IPS-20b (cell line): Measurements from ENCODE around the gene MRGPRX2.

Source experiments
- H3K27ac ChIP-seq: one replicate; pipeline ENCODE4 v1.5.1; 2013; ENCODE audit warnings: low read length
- H3K27me3 ChIP-seq: 2 replicates; pipeline ENCODE4 v1.6.1; 2013; ENCODE audit warnings: mild to moderate bottlenecking, low read length, inconsistent platforms; ENCODE audit not compliant: insufficient read depth
- H3K36me3 ChIP-seq: 2 replicates; pipeline ENCODE4 v1.6.1; 2013; ENCODE audit warnings: low read depth, mild to moderate bottlenecking, inconsistent platforms, low read length, moderate library complexity; ENCODE audit not compliant: insufficient read depth
- H3K4me1 ChIP-seq: 2 replicates; pipeline ENCODE4 v1.6.1; 2013; ENCODE audit warnings: mild to moderate bottlenecking, control low read depth, inconsistent platforms, low read length, moderate library complexity; ENCODE audit not compliant: insufficient read depth
- H3K4me3 ChIP-seq: 2 replicates; pipeline ENCODE4 v1.5.1; 2013; ENCODE audit warnings: mild to moderate bottlenecking, low read length, inconsistent platforms
- H3K9ac ChIP-seq: 2 replicates; pipeline ENCODE4 v1.6.1; 2013; ENCODE audit warnings: low read depth, mild to moderate bottlenecking, inconsistent platforms, low read length, moderate library complexity
- H3K9me3 ChIP-seq: 2 replicates; pipeline ENCODE4 v1.6.1; 2013; ENCODE audit warnings: mild to moderate bottlenecking, low read depth, low read length, inconsistent platforms; ENCODE audit not compliant: insufficient read depth

MRGPRX2 gene

DNA sequence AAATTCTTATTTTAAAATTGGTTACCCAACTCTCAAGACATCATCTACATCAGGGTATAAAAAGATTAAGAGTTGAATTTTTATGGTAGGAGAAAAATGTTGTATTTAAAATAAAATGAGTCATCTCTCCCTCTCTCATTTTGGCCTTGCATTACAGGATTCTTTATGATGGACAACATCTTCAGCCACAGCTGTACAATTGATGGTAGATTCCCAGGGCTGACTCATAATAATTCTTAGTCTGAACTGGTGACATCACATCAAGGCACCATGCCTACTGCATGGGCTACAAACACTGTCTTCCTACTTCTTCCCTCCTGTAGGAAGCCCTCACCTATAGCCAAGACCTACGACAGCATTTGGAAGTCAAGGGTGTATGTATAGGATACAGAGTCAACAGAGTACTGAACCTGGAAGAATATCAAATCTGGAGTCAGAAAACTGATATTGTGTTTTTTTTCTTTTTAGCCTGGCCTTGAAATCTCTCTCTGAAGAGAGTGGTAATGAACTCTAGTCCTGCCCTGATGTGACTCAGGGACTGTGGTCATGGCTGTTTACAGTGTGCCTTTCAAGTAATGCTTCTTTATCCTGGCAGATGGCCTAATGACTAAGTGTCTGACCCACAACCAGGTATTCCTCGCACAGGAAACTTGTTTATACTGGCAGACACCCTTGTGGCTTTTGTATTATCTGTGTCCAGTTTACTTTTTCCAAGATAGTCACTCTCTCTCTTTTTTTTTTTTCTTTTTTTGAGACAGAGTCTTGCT is 32.5 kb downstream of the MRGPRX2 start:
- Histone ChIP-seq H3K9me3 (no peaks in the 10 kb centered on the region), H3K27ac (no peak overlapping the region), H3K4me3 (no peak overlapping the region), H3K9ac (no peak overlapping the region), H3K27me3 (peaks cover 9% of the 10 kb centered on the region; the same call in 1 of the 2 replicates), H3K4me1 (no peaks in the 10 kb centered on the region), H3K36me3 (no peaks in the 10 kb centered on the region)

DNA sequence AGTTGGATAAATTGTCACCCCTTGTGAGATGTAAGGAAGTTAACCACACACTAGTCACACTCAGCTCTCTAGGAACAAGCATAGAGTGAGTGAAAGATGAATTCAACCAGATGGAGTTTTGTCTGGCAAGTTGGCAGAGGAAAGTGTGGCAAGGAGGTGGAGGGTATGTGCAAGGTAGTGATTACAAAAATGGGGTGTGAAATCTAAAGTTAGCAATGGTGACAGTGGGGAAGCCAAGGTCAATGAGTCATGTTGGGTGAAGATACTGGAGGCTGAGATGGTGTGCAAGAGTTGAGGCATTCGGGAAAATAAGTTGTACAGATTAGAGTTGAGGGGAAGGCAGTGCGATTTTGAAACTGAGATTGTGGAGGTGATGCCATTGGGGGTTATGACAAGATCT is 33.7 kb downstream of the MRGPRX2 start:
- Histone ChIP-seq H3K27me3 (peaks cover 9% of the 10 kb centered on the region; the same call in 1 of the 2 replicates), H3K4me1 (no peaks in the 10 kb centered on the region)

GRCh38 chr11:19025481-19026406 is 34.8 kb downstream of the MRGPRX2 start:
- Histone ChIP-seq H3K27ac (no peak overlapping the region), H3K9me3 (no peaks in the 10 kb centered on the region), H3K9ac (no peak overlapping the region), H3K4me3 (no peak overlapping the region), H3K36me3 (no peaks in the 10 kb centered on the region), H3K27me3 (peaks cover 14% of the 10 kb centered on the region), H3K4me1 (no peaks in the 10 kb centered on the region)

More for the DNA sequence above, 33.7 kb downstream of the MRGPRX2 start:
- H3K27ac ChIP-seq = no peak overlapping the region
- H3K9ac ChIP-seq = no peak overlapping the region
- H3K36me3 ChIP-seq = no peaks in the 10 kb centered on the region
- H3K9me3 ChIP-seq = no peaks in the 10 kb centered on the region
- no peak overlapping the region for H3K4me3 ChIP-seq

GRCh38 chr11:19020831-19021230 is 39.7 kb downstream of the MRGPRX2 start:
- Histone ChIP-seq H3K27me3 (peaks cover 34% of the 10 kb centered on the region), H3K4me1 (no peaks in the 10 kb centered on the region), H3K36me3 (no peaks in the 10 kb centered on the region), H3K9ac (no peak overlapping the region), H3K4me3 (no peak overlapping the region), H3K9me3 (no peaks in the 10 kb centered on the region), H3K27ac (no peak overlapping the region)

DNA sequence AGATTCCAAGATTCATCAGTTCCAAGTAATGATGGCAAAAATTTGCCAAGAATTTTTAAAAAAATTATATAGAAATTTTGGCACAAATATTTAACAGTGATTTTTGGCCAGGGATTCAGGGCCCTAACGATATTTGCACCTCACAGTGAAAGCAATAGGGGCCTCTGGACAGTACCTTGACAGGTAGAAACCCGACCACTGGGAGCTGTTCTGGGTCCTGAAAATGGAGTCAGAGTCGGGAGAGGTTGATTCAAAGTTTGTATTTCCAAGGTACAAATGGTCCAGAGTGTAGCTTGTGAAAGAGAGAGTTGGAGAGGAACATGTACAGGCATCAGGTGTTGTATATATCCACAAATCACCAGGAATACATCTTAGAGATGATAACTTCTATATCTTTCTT is 41.6 kb downstream of the MRGPRX2 start:
- Histone ChIP-seq H3K27ac (no peak overlapping the region), H3K36me3 (no peaks in the 10 kb centered on the region), H3K27me3 (peaks cover 29% of the 10 kb centered on the region), H3K4me3 (no peak overlapping the region), H3K9ac (no peak overlapping the region), H3K9me3 (no peaks in the 10 kb centered on the region), H3K4me1 (no peaks in the 10 kb centered on the region)

- Histone ChIP-seq H3K4me3 (no peak overlapping the region), H3K27me3 (peaks cover 11% of the 10 kb centered on the region; the same call in 1 of the 2 replicates), H3K9ac (no peak overlapping the region), H3K27ac (no peak overlapping the region), H3K36me3 (no peaks in the 10 kb centered on the region), H3K9me3 (no peaks in the 10 kb centered on the region), H3K4me1 (no peaks in the 10 kb centered on the region)
These were observed 47.2 kb downstream of the MRGPRX2 start for GRCh38 chr11:19013181-19013857.

- H3K9ac ChIP-seq = no peak overlapping the region
These were observed 47.9 kb downstream of the MRGPRX2 start for GRCh38 chr11:19012636-19013035.

More at GRCh38 chr11:19012636-19013035, 47.9 kb downstream of the MRGPRX2 start:
- Histone ChIP-seq H3K27ac (no peak overlapping the region), H3K9me3 (no peaks in the 10 kb centered on the region), H3K27me3 (0 out of 2 replicates have a peak, but pooled peaks cover 6% of the 10 kb centered on the region), H3K36me3 (no peaks in the 10 kb centered on the region), H3K4me1 (no peaks in the 10 kb centered on the region), H3K4me3 (no peak overlapping the region)
